Fibroblast of lung (primary cell): ENCODE measurements around the gene TSBP1. TPM values are rescaled to one million over a fixed set of nuclear protein-coding genes. Genes with fewer than 3 reads are reported as not detected.

Experiments
- DNase-seq, 2 donors: peaks; one replicate each; pipeline versions ENCODE4 v3.0.0 to v3.0.0-alpha.2; 2010; ENCODE audit warnings: low read depth in 2 of 2
- H2AFZ ChIP-seq: 2 replicates; pipeline ENCODE4 v1.5.1; 2012; ENCODE audit warnings: low read length, control low read depth, inconsistent platforms
- H3K27ac ChIP-seq: 2 replicates; pipeline ENCODE4 v1.5.1; 2011; ENCODE audit warnings: low read length, control low read depth; ENCODE audit not compliant: insufficient read depth
- H3K27me3 ChIP-seq: 2 replicates; pipeline ENCODE4 v1.5.1; 2011; ENCODE audit warnings: mild to moderate bottlenecking, low read length; ENCODE audit not compliant: control insufficient read depth, insufficient read depth
- H3K36me3 ChIP-seq: 2 replicates; pipeline ENCODE4 v1.5.1; 2011; ENCODE audit warnings: low read length; ENCODE audit not compliant: control insufficient read depth, insufficient read depth
- H3K4me1 ChIP-seq: 2 replicates; pipeline ENCODE4 v1.5.1; 2011; ENCODE audit warnings: low read length; ENCODE audit not compliant: control insufficient read depth, insufficient read depth; ENCODE audit errors: extremely low read depth
- H3K4me2 ChIP-seq: 2 replicates; pipeline ENCODE4 v1.5.1; 2011; ENCODE audit warnings: low read length, control low read depth; ENCODE audit not compliant: insufficient read depth; ENCODE audit errors: extremely low read depth
- H3K4me3 ChIP-seq, 4 experiments: fragments of 200-600 bp in 1 of 4; sonication (generic) in 1 of 4; replicated peaks in 1 of 4; 2 replicates each; pipeline ENCODE4 v1.5.1; 2011 to 2016; ENCODE audit warnings: low read length in 4 of 4, low read depth in 3 of 4, mild to moderate bottlenecking in 3 of 4, control low read depth in 2 of 4, inconsistent platforms in 1 of 4, mixed read lengths in 1 of 4; ENCODE audit not compliant: insufficient read depth in 1 of 4; ENCODE audit errors: control extremely low read depth in 1 of 4
- H3K79me2 ChIP-seq: 2 replicates; pipeline ENCODE4 v1.5.1; 2012; ENCODE audit warnings: mild to moderate bottlenecking, low read length, inconsistent platforms; ENCODE audit not compliant: control insufficient read depth, insufficient read depth
- H3K9ac ChIP-seq: 2 replicates; pipeline ENCODE4 v1.5.1; 2011; ENCODE audit warnings: mild to moderate bottlenecking, low read length, control low read depth; ENCODE audit not compliant: insufficient read depth
- H3K9me3 ChIP-seq: 2 replicates; pipeline ENCODE4 v1.5.1; 2012; ENCODE audit warnings: low read depth, low read length; ENCODE audit not compliant: control insufficient read depth, insufficient read depth
- H4K20me1 ChIP-seq: 2 replicates; pipeline ENCODE4 v1.5.1; 2011; ENCODE audit warnings: low read length; ENCODE audit not compliant: control insufficient read depth, insufficient read depth; ENCODE audit errors: extremely low read depth
- CTCF ChIP-seq, 2 donors: IDR thresholded peaks in 1 of 2; conservative IDR thresholded peaks in 1 of 2; 1 replicate in 1 of 2; 2 replicates in 1 of 2; pipeline ENCODE4 v1.5.1; 2011 to 2012; ENCODE audit warnings: low read length in 2 of 2, control low read depth in 1 of 2, inconsistent platforms in 1 of 2, low read depth in 1 of 2, mild to moderate bottlenecking in 1 of 2
- EZH2 ChIP-seq: IDR thresholded peaks from 2 replicates; pipeline ENCODE4 v1.5.1; 2012; ENCODE audit warnings: low read length, control low read depth, mild to moderate bottlenecking; ENCODE audit errors: missing control alignments
- polyA plus RNA-seq, 2 donors: library from polyadenylated mRNA; depleted of rRNA in 1 of 2; stranded (reverse) in 1 of 2; unstranded in 1 of 2; fragments of >200 nt; gene quantifications; 2 replicates each; pipeline ENCODE4 v1.2.1, GENCODE V29; 2011 to 2012; ENCODE audit warnings: missing spikeins in 1 of 2
- total RNA-seq: library from RNA; depleted of rRNA; stranded (reverse); fragments of >200 nt; gene quantifications from 2 replicates; pipeline ENCODE4 v1.2.1, GENCODE V29; 2014

TSBP1 gene
- total and polyA plus RNA-seq, 2 donors (not counting 1 experiment from before 2014, with no cell fraction given), result not detected

DNA sequence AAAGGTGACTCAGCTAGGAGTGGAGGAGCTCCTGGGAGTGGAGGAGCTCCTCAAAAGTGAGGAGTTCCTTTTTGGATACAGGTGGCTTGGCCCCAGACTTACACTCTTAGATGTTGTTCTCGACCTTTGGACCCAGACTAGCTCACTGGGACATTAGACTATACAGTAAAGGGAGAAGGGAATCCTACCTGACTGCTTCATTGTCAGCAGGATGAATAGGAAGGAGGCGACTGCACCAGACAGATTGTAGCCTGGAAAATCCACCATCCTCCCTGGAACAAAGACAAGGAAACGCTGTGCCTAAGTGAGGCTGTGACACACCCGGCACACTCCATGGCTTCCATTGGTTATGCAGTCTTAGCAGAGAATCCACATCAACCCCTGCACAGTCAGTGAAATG, 35.2 kb upstream of the TSBP1 start, which contains the start of gene BTNL2:
Gene BTNL2 (minus strand): TSS at position 325 of the 400 bp plus-strand sequence. CDS start 58 bp downstream, at position 267.
- no peak for TF ChIP-seq EZH2
- no peak for TF ChIP-seq CTCF (conservative IDR thresholded peaks at IDR 0.05 in 1 of 2, IDR thresholded peaks at IDR 0.05 in 1 of 2; ENCODE audit: low read depth in 1 of 2, low read length in 2 of 2)
- Histone ChIP-seq H3K4me2 (no peak within 1 kb of the TSS), H3K4me1 (no peaks in the 10 kb centered on the region), H3K27me3 (peaks cover 15% of the 10 kb centered on the region), H4K20me1 (no peaks in the 10 kb centered on the region), H3K79me2 (no peaks in the 10 kb centered on the region), H3K4me3 (no peak within 1 kb of the TSS), H3K9me3 (no peaks in the 10 kb centered on the region), H3K9ac (no peak within 1 kb of the TSS), H3K36me3 (no peaks in the 10 kb centered on the region), H3K27ac (no peak within 1 kb of the TSS), H2AFZ (no peak within 1 kb of the TSS)
- DNase-seq, result no peak

DNA sequence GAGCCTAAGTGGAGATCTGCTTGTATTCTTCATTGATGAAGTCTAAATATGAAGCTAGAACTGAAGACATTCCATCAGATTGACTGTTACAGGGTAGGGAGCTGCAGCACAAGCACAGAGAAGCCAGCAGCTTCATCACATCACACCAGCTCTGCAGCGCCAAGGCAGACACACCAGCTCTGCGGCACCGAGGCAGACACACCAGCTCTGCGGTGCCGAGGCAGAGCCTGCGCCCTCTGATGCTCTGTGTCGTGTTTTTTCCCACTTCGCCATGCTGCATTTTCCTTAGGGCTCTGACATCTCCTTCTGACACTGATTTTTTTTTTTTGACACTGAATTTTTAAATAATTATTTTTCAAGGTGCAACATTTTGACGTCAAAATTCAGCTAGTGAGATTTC, 34.5 kb upstream of the TSBP1 start:
- Histone ChIP-seq H3K9me3 (no peaks in the 10 kb centered on the region), H3K79me2 (no peaks in the 10 kb centered on the region), H3K27me3 (peaks cover 12% of the 10 kb centered on the region), H4K20me1 (no peaks in the 10 kb centered on the region), H3K27ac (no peak overlapping the region), H3K4me3 (no peak overlapping the region), H3K4me2 (no peak overlapping the region), H3K9ac (no peak overlapping the region), H3K36me3 (no peaks in the 10 kb centered on the region), H2AFZ (no peak overlapping the region), H3K4me1 (no peaks in the 10 kb centered on the region)
- TF ChIP-seq CTCF (conservative IDR thresholded peaks at IDR 0.05 in 1 of 2, IDR thresholded peaks at IDR 0.05 in 1 of 2; ENCODE audit: low read depth in 1 of 2, low read length in 2 of 2) (no peak), EZH2 (no peak)
- no peak for DNase-seq

DNA sequence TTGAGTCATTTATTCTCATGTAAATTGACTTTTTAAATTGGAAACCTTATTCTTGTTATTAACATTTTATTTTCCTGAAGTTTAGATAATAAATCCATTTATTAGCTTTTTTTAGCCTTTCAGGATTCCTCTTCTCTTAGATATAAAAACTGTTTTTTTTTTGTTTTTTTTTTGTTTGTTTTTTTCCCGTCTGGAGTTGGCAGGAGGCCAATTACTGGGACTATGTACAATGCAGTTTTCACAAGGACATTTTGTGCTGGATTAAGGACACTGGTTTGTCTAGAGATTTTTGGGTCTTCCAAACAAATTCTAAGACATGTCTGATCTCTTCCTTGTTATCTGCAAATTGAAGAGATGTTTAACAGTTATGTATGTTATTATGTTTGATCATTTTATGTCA, 34.0 kb upstream of the TSBP1 start:
- no peaks in the 10 kb centered on the region for H3K9me3 ChIP-seq
- no peak overlapping the region for H3K4me3 ChIP-seq
- H3K79me2 ChIP-seq, result no peaks in the 10 kb centered on the region
- no peak for DNase-seq
- no peaks in the 10 kb centered on the region for H3K36me3 ChIP-seq
- no peak overlapping the region for H3K9ac ChIP-seq
- no peak overlapping the region for H3K27ac ChIP-seq
- H3K4me1 ChIP-seq, result no peaks in the 10 kb centered on the region
- H2AFZ ChIP-seq, result no peak overlapping the region
- no peaks in the 10 kb centered on the region for H4K20me1 ChIP-seq
- peaks cover 12% of the 10 kb centered on the region for H3K27me3 ChIP-seq
- TF ChIP-seq EZH2 (no peak), CTCF (conservative IDR thresholded peaks at IDR 0.05 in 1 of 2, IDR thresholded peaks at IDR 0.05 in 1 of 2; ENCODE audit: low read depth in 1 of 2, low read length in 2 of 2) (no peak)
- no peak overlapping the region for H3K4me2 ChIP-seq
